ENCODE measurements around the gene ABCD3.

DNA sequence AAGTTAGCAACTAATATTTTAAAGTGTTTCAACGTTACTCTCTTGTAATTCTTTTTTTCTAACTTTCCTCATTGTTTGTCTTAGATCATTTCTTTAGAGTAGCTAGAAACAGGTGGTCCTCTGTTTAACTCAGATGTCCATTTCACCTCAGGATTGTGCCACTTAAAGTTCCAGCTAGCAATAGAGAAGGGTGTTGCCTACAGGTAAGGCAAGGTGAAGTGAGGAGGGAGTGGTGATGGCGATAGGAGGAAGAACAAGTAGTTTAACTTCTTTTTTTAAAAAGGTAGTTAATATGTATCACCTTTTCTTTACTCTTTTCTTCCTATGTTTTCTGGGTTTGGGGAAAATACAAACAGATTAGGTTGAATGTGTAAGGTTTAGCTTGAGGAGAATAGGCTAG lies 44.4 kb downstream of the ABCD3 start:
- no peak for TF ChIP-seq POLR2A (IDR thresholded peaks at IDR 0.05; ENCODE audit: low read length)
- no peak for TF ChIP-seq GATA1 (IDR thresholded peaks at IDR 0.05; ENCODE audit: low read depth, low read length)
